DMS153 treated with DMSO at 0.1 percent for 48 hours (cell line): Measurements from ENCODE around the gene PEX13.
A peak's percentile ranks its signal among the peaks of the same experiment; 100 is the strongest.
"Not testable (repeated sequence)": the region's sequence is repeated elsewhere in the genome, so short reads cannot be mapped to it uniquely, and the experiment has no call there.

Source experiments
- DNase-seq: peaks from one replicate; lab custom pipeline; 2025; ENCODE audit not compliant: unreplicated experiment; lab: John Stamatoyannopoulos, UW

Gene PEX13, protein sequence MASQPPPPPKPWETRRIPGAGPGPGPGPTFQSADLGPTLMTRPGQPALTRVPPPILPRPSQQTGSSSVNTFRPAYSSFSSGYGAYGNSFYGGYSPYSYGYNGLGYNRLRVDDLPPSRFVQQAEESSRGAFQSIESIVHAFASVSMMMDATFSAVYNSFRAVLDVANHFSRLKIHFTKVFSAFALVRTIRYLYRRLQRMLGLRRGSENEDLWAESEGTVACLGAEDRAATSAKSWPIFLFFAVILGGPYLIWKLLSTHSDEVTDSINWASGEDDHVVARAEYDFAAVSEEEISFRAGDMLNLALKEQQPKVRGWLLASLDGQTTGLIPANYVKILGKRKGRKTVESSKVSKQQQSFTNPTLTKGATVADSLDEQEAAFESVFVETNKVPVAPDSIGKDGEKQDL

DNA sequence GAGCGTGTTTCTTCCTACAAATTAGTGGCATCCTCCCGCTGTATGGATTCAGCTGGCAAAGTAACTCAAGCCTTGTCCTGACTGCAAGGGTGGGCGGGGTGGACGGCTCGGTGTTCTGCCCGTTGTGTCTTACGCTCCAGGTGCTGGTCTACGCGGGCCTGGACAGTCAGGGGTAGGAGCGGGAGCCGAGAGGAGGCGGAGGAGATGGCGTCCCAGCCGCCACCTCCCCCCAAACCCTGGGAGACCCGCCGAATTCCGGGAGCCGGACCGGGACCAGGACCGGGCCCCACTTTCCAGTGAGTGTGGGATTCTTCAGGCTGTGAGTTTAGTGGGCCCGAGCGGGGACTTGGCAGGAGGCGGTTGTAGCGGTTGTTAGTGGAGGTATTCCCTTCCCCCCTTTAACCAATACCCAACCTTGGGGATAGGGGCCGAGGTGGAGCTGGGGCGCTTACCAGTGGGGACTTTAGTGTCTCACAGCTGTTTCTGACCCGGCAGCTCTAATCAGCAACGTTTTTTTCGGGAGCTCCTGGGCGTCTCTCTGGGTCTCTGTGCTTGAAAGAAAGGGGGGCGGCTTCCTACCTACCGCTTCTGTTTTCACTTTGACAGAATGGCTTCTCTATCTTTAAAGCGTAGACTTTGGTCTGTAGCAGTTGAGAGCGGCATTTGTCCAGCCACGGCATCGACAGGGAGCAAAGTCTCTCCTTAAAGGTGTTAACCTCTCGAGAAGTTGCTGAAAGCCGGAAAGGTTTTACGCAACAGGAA, at the start of gene PEX13, which contains the start of gene PUS10:
Gene PEX13, plus strand, starts transcription at position 165 of the 762 bp plus-strand sequence. Its CDS starts 40 bp downstream, at position 205.
Gene PUS10, minus strand, starts transcription at position 700 of the 762 bp plus-strand sequence. CDS start 6,365 bp downstream, outside the sequence.
- DNase-seq: peak; percentile 79

DNA sequence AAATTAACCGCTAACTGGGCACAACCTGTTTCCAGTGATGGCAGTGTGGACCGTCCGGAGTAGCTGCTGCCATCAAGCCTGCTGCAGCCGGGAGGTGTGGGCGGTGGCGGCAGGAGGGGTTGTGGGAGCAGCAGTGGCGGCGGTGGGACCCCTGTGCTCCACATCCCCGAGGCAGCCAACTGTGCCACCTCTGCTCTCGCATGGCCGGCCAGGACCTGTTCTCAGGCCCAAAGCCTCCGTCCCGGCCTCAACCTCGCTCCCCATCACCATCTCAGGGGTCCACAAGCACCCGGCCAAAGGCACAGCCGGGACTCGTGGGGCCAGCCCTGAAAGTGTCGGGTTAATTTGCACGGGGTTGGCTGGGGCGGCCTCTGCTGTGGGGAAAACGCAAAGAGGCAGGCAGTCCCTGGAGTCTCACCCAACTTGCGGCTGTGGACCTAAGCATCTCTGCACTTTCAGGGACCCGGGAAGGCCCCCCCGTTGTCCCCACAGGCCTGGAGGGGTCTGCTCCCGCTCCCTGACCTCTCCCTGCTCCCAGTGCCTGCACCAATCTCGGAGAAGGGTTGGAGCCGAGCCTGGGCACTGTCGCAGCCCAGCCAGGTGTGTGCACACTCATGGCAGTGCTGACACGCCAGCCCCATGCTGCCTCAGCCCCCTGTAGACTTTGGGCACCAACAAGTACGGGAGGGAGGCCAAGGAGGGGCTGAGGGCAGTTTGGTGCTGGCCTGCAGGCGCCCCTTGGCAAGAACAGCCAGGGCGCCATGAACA, 44.4 kb upstream of the PEX13 start:
- no peak for DNase-seq

DNA sequence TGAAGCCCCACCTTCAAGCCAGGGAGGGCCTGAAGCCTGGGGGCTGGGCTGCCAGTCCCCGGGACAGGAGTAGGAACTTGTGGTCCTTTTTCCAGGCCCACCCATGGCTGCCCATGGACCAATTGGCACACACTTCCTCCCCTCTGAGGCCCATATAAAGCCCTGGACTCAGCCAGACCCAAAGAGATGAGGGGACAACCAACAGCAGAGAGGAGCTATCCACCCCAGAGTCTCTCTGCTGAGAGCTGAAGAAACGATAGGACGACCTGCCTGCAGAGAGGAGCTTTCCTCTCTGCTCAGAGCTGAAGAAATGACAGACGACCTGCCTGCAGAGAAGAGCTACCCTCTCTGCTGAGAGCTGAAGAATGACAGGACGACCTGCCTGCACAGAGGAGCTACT, 43.8 kb upstream of the PEX13 start:
- DNase-seq: no peak

DNA sequence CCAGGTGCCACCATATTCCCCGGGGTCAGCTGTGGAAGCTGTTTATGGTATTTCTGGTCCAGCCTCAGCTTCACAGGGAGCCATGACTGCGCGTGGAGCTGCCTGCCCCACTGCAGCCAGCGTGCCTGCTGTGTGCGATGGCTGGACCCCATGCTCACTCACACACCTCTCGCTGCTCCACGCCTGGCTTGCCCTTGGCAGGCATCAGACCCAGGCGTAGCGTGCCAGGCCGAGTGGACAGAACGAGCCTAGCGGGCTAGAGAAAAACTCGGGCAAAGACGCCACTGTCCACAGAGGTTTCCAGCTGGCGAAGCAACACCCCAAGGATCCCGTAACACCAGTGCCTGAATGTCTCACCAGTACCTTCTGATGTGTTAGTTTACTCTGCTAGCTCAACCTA, 42.9 kb upstream of the PEX13 start:
- DNase-seq: no peak

DNA sequence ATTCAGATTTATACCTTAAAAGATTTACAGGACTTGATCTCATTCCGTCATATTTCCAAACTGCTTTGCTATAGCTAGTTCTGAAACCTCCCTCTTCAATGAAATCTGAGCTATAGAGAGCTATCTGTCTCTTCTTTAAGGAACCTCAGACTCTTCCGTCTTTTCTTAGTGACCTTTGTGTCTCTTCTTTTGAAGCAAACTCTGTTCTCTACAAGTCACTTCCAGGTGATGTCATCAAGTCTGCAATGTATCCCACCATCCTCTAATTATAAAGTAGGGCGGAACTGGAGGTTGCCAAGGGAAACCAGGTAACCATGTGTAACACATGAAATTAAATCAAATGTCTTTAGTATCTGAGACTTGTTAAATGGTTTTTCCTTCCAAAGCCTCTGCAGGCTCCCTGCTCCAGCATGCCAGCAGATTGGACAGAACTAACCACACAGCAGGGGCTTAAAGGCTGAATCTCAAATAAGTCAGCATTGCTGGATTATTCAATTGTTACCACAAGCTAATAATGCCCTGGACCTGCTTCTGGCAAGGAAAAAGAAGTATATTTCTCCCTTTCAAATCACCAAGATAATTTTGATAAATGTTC, 41.2 kb upstream of the PEX13 start:
- DNase-seq: no peak

DNA sequence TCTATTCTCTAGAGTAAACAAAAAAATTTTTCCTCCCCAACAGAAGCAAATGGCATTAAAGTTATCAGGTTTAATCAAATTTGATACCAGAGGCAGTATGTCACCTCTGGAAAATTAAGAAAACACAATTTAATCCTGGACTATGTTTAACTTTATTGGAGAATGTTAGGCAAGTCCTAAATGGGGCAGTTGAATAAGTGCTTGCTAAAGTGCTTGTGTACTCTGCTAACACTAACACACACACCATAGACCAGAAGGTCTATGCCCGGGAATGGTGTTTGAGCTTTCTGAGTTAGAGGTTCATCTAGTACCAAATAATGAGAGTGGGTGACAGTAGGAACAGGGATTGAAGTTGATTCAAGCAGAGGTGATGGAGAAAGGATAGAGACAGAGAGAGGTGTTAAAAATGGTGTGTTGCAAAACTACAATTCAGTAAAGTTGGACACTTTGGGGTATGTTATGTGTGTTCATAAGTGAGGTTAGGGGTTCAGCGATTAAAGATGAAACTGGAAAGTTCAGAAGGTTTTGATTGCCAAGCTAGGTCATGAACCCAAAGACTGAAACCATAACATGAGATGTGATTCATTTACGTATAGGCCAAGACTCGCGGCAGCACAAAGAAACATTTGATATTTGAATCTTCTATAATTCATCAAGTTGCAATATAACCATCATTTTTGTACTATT, 40.5 kb upstream of the PEX13 start:
- DNase-seq: no peak

DNA sequence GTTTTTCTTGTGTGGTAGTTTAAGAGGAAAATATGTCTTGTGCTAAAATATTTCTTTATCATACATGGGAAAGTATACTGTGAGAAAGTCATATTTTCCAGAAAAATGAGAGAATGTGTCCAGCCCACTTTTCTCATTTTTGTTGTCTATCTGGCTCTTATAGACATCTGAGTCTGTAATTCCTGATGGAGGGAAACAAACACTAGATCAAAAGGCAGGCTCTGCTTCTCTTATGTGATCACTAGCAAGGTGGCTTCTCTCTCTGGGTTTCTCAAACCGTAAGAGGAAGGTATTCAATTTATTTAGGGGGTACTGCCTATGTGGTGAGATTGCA, 40.0 kb upstream of the PEX13 start:
- no peak for DNase-seq

DNA sequence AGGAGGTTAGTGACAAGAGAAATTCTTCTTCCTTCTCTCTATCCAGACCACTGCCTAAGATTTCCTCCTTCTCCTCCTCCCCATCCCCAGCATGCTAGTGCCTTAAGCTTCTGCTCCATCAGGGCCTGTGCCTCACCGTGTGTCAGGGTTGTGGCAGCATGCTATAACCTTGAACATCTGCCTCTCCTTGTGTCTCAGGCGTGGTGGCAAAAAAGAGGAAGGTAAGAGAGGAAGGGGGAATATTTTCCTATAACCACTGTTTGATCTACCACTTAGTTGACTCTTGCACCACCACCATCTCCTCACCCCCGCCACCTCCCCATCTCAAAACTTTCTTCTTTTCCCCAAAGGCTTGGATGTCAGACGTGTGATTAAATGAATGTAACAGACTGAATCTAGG, 38.3 kb upstream of the PEX13 start:
- DNase-seq: no peak

DNA sequence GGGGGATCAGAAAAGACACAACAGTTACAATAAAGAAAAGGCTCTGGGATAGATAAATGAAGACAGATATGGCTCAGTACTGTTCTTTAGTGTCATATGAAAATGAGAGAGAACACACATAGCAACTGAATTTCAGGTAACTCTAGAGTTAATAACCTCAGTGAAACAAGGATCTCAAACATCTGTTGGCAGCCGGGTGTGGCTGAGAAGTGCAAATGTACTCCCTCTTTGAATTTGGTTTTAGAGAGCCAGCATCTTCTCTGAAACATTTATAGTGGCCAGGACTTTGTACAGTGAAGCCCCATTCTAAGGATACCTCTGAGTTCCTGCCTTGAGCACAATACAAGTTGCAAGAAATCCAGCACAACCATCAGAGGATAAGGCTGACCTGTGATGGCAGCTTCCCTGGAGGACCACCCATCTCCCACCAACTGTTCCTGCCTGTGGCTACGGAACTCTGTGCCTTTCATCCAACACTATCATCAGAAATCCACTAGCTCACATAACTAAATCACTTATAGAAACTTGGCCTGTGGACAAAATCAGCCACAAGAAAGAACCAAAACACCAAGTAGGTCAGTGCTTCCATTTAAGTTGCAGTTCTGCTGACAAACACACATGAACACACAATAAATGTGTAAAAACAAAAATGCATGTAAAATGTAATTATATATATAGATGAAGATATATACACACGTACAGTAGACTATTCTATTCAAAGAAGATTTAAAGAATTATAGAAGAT, 37.3 kb upstream of the PEX13 start:
- DNase-seq: no peak

DNA sequence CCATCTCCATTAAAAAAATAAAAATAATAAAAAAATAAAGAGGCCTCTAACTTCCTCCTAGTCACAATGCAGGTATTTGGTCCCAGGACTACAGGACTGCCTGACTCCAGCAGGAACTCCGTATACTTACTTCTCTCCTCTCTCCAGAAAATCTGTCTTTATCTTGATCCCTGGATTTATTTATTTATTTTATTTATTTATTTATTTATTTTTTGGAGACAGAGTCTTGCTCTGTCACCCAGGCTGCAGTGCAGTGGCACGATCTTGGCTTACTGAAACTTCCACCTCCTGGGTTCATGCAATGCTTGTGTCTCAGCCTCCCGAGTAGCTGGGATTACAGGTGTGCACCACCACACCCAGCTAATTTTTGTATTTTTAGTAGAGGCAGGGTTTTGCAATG, 35.5 kb upstream of the PEX13 start:
- DNase-seq: not testable (repeated sequence)

DNA sequence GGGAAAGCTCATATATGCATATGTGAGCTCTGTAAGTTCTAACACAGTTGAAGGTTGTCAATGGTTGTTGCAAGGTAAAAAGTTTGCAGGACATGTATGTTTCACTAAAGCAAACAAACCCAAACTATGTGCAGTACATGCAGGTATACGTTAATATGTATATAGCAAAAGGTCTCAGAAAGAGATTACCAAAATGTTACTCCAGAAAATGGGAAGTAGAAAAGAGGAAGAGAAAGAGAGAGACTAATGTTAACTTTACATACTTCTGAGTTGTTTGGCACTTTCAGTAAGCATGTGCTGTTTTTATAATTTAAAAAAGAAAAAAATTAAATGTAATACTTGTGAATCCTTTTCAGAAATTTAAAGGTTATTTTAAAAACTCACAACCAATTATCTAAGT, 32.8 kb upstream of the PEX13 start:
- DNase-seq: no peak

DNA sequence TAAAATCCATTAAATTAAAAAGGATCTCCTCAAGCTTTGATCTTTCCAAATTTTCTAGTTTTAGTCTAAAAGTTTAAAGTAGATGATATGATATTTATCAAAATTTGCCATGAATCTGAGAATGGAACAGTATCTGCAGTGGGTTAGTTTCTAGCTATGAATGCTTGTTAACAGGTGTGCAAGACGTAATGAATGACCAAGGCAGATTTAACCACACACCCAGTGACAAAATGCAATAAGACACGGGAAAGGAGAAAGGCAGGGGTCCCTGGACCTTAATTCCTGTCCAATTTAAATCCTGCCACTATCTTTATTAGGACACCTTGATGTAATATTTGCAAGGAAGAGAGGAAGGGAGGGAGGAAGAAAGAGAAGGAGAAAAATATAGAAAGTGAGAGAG, 30.5 kb upstream of the PEX13 start:
- no peak for DNase-seq

DNA sequence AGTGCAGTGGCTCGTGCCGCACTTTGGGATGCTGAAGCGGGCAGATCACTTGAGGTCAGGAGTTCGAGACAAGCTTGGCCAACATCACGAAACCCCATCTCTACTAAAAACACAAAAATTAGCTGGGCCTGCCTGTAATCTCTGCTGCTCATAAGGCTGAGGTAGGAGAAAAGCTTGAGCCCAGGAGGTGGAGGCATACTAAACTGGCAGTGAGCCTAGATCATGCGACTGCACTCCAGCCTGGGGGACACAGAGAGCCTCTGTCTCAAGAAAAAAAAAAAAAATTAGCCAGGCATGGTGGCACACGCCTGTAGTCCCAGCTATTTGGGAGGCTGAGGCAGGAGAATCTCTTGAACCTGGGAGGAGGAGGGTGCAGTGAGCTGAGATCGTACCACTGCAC, 29.9 kb upstream of the PEX13 start:
- not testable (repeated sequence) for DNase-seq

DNA sequence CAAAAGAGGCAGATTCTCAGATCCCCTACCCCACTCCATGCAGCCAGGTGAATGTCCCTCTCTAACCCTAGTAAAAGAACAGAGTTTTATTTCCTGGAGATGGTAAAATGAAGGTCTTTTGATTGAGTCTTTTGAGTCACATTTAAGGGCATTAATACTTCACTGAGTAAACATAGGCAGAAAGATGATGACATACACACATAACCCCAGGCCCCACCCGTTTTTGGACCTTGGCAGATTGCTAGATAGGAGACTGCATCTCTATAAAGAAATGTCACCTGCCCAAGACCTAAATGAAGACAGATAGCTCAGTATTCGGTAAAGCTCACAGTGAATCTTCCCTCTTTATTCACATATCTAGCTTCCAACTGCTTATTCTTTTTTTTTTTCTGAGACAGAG, 28.3 kb upstream of the PEX13 start:
- no peak for DNase-seq

DNA sequence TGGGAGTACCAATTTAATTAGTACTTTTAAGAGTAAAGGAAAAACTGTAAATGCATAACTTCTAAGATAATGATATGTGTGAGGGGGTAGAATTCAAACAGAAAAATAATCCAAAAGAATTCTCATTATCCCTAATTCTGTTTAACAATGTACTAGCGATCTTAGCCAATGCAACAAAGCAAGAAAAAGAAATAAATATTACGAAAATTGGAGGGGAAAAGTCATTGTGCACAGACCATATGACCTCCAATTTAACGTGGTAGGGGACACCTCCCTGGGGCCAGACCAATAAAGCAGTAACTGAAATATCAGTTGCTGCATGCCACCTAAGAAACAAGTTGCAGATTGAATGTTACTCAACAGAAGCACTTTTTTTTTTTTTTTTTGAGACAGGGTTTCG, 25.9 kb upstream of the PEX13 start:
- no peak for DNase-seq

DNA sequence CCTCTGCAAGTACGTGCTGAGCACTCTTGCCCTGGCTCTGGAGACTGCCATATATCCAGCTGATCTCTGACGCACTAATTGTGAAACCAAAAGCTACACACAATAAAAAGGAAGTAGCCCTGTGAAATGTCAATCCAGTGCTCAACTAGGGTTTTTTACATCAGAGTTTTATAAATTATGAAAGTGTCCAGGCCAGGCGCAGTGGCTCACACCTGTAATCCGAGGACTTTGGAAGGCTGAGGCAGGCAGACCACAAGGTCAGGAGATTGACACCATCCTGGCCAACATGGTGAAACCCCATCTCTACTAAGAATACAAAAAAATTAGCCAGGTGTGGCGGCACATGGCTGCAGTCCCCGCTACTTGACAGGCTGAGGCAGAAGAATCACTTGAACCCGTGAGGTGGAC, 24.5 kb upstream of the PEX13 start:
- no peak for DNase-seq

DNA sequence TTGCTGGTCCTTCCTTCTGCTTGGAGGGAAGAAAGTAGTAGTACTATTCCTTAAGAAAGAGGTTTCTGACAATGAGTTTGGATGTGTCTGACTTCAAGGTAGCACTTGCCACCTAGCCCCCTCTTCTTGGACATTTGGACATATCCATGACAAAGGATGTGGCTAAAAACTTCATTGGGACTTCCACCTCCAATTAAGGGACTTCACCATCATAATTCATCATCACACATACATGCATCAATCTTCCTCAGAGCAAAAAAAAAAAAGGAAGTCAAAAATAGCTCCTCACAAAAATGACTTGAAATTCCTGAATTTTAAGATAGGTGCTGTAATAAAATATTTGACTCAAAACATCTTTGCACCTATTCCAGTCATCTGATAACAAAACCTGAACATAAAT, 23.4 kb upstream of the PEX13 start:
- DNase-seq: no peak

DNA sequence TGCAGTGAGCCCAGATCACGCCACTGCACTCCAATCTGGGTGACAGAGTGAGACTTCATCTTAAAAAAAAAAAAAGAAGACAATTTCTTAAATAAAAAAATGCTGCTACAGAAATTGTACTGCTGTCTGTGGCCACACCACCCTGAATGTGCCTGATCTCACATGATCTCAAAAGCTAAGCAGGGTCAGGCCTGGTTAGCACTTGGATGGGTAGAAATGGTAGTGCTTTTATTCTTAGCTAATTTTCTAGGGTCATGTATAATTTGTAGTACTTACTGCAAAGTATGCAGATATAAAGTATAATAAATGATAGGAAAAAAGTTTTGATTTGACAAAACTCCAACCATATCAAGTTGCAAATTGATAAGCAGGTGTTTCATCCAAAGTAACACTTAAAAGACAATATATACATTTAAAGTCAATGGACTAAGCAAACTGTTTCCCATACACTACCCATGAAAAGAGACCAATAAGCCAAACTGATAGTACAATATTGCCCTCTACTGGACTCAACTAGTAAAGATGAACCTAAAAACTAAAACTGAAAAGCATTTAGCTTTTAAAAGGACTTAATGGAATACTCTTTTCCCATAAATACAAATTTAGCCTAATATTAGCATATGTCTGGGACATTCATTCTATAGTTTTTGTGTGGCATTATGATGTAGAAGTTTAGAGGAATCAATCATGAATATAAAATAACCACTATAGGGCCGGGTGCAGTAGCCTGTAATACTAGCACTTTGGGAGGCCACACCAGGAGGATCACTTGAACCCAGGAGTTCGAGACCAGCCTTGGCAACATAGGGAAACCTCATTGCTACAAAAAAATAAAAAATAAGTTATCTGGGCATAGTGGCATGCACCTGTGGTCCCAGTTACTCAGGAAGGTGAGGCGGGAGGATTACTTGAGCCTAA, 18.6 kb upstream of the PEX13 start:
- peak; percentile 75 for DNase-seq

DNA sequence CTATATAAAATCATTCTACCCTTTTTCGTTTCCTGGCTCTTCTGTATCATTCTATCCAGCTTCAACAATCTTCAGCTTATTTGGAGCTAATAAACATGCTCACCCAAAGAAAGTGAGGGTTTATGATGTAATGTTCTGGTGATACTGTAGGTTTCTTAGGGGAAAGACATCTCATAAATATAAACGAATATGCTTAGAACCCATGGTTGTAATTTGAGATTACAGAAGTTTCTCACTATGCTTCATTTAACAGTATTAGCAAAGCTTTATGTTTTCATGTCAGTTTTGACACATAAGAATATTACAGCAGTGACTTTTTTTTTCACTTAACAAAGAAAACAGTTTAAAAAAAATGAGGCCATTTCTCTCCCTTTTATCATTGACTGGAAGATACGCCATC, 11.8 kb upstream of the PEX13 start:
- no peak for DNase-seq
